K562 (cell line): ENCODE measurements around the gene ESCO1. TPM values are rescaled to one million over a fixed set of nuclear protein-coding genes. Genes with fewer than 3 reads are reported as not detected.

Source experiments
- ATAC-seq: fragments of 200-7000 bp; cut with Tn5 transposase; 3 replicates; pipeline ENCODE4 v1.9.1; 2020; ENCODE audit warnings: moderate library complexity
- BruUV-seq: library from RNA; stranded (reverse); fragments of 400-500 nt; replicated peaks from 2 replicates; lab custom pipeline; 2021; lab: Mats Ljungman, UMichigan
- CTCF ChIA-PET: fragments of 300-600 bp; formaldehyde crosslinking; extraction: SDS; loops from one replicate; lab custom pipeline; 2021; ENCODE audit warnings: low intra/inter-chr PET ratio; lab: Yijun Ruan, JAX
- POLR2A ChIA-PET: fragments of 300-600, 350-650 bp; sonication (Branson Sonifier 250); formaldehyde crosslinking; extraction: SDS; loops from one replicate; lab custom pipeline; 2021; ENCODE audit warnings: antibody characterized with exemption, inconsistent platforms; lab: Yijun Ruan, JAX
- DNase-seq, 4 experiments: peaks; one replicate each; pipeline versions ENCODE4 v3.0.0 to v3.0.0-alpha.2; 2011 to 2018; ENCODE audit warnings: low spot score in 3 of 4, mixed read lengths in 3 of 4; ENCODE audit errors: extremely low read depth in 1 of 4
- FAIRE-seq: peaks from 2 replicates; lab custom pipeline; 2011; peaks lifted over from hg19 to GRCh38; lab: Jason Lieb, UNC
- H2AFZ ChIP-seq: 2 replicates; pipeline ENCODE4 v1.6.0; 2011; ENCODE audit warnings: low read depth, low read length, control low read depth, inconsistent platforms
- H3K27ac ChIP-seq: fragments of 200-600 bp; 3 replicates; pipeline ENCODE4 v1.8.0; 2011; ENCODE audit warnings: low read depth, mild to moderate bottlenecking, control low read depth, inconsistent platforms, low read length, moderate library complexity, mixed read lengths; ENCODE audit errors: extremely low read depth
- H3K27me3 ChIP-seq, 2 experiments: fragments of 300-600 bp in 1 of 2; 2 replicates in 1 of 2; 3 replicates in 1 of 2; pipeline versions ENCODE4 v1.6.0 to v1.8.0; 2011; ENCODE audit warnings: inconsistent platforms in 2 of 2, low read length in 2 of 2, mild to moderate bottlenecking in 1 of 2, mixed read lengths in 1 of 2, moderate library complexity in 1 of 2; ENCODE audit not compliant: control insufficient read depth in 2 of 2, insufficient read depth in 2 of 2
- H3K36me3 ChIP-seq: fragments of 300-600 bp; 3 replicates; pipeline ENCODE4 v1.8.0; 2011; ENCODE audit warnings: mild to moderate bottlenecking, low read length, inconsistent platforms; ENCODE audit not compliant: control insufficient read depth, insufficient read depth
- H3K4me1 ChIP-seq, 2 experiments: fragments of 200-600 bp in 1 of 2; replicated peaks in 1 of 2; 2 replicates in 1 of 2; 3 replicates in 1 of 2; pipeline versions ENCODE4 v1.5.1 to v1.8.0; 2011; ENCODE audit warnings: inconsistent platforms in 2 of 2, low read length in 2 of 2, mild to moderate bottlenecking in 1 of 2, mixed read lengths in 1 of 2, moderate library complexity in 1 of 2; ENCODE audit not compliant: control insufficient read depth in 2 of 2, insufficient read depth in 2 of 2
- H3K4me2 ChIP-seq: 2 replicates; pipeline ENCODE4 v1.6.1; 2011; ENCODE audit warnings: low read length, control low read depth, inconsistent platforms, mixed read lengths; ENCODE audit not compliant: insufficient read depth
- H3K4me3 ChIP-seq: fragments of 200-600 bp; sonication (generic), shearing (Covaris generic); 2 replicates; pipeline ENCODE4 v1.5.1; 2016; ENCODE audit warnings: control low read depth, inconsistent platforms
- H3K79me2 ChIP-seq: fragments of 200-600 bp; 3 replicates; pipeline ENCODE4 v1.8.0; 2011; ENCODE audit warnings: low read length, inconsistent platforms; ENCODE audit not compliant: control insufficient read depth, insufficient read depth
- H3K9ac ChIP-seq, 2 experiments: 2 replicates each; pipeline versions ENCODE4 v1.6.0 to v1.6.1; 2011; ENCODE audit warnings: low read depth in 2 of 2, low read length in 2 of 2, control low read depth in 1 of 2, inconsistent platforms in 1 of 2, mild to moderate bottlenecking in 1 of 2, mixed read lengths in 1 of 2; ENCODE audit not compliant: insufficient read depth in 1 of 2
- H3K9me1 ChIP-seq: one replicate; pipeline ENCODE4 v1.6.0; 2011; ENCODE audit warnings: inconsistent platforms, mild to moderate bottlenecking, low read length, moderate library complexity; ENCODE audit not compliant: control insufficient read depth, insufficient read depth
- H3K9me3 ChIP-seq: replicated peaks from 2 replicates; pipeline ENCODE4 v1.5.1; 2011; ENCODE audit warnings: low read depth, low read length, inconsistent platforms; ENCODE audit not compliant: control insufficient read depth, insufficient read depth
- H4K20me1 ChIP-seq: replicated peaks from 2 replicates; pipeline ENCODE4 v1.6.1; 2011; ENCODE audit warnings: low read length, inconsistent platforms, mixed read lengths; ENCODE audit not compliant: control insufficient read depth, insufficient read depth
- BCOR ChIP-seq: fragments of 450-650 bp; IDR thresholded peaks from 2 replicates; pipeline ENCODE4 v1.6.1; 2016
- BRD9 ChIP-seq: fragments of 450-650 bp; IDR thresholded peaks from 2 replicates; pipeline ENCODE4 v1.6.1; 2018; ENCODE audit warnings: low read depth; ENCODE audit not compliant: partially characterized antibody
- ETV5 ChIP-seq: sonication (generic); formaldehyde crosslinking; IDR thresholded peaks from 2 replicates; pipeline ENCODE4 v1.4.0; 2020; ENCODE audit warnings: low read depth, mild to moderate bottlenecking, missing genetic modification reagents
- HOXB6 ChIP-seq: fragments of 250-450 bp; sonication (Bioruptor Pico); IDR thresholded peaks from 2 replicates; pipeline ENCODE4 v1.5.1; 2022; ENCODE audit warnings: mild to moderate bottlenecking, borderline replicate concordance
- MCM3 ChIP-seq: fragments of 450-650 bp; IDR thresholded peaks from 2 replicates; pipeline ENCODE4 v1.6.1; 2016
- NFXL1 ChIP-seq: fragments of 450-650 bp; formaldehyde crosslinking; IDR thresholded peaks from 2 replicates; pipeline ENCODE4 v1.4.0; 2021; ENCODE audit warnings: mild to moderate bottlenecking
- SP1 ChIP-seq: sonication (generic); formaldehyde crosslinking; IDR thresholded peaks from 2 replicates; pipeline ENCODE4 v1.8.1; 2022; ENCODE audit warnings: mild to moderate bottlenecking, missing genetic modification reagents
- STAG1 ChIP-seq: sonication (generic); formaldehyde crosslinking; IDR thresholded peaks from 2 replicates; pipeline ENCODE4 v1.5.0; 2020; ENCODE audit warnings: missing genetic modification reagents, borderline replicate concordance
- ZNF717 ChIP-seq: fragments of 250-450 bp; sonication (Bioruptor Pico); IDR thresholded peaks from 2 replicates; pipeline ENCODE4 v1.5.0; 2021
- WGBS: fragments of 100-300 bp; shearing (Covaris generic); methylation state at CpG from one replicate; pipeline ENCODE4 v1.1.6; 2016; ENCODE audit warnings: low coverage, mixed read lengths; ENCODE audit not compliant: insufficient coverage; ENCODE audit errors: missing lambda C conversion rate; 5-methylcytosine and 5-hydroxymethylcytosine counted together
- in situ Hi-C: fragments of 300-500 bp; cut with MboI; formaldehyde crosslinking; loops from 4 replicates; pipeline ENCODE4 v1.15.0; 2018; ENCODE audit warnings: inconsistent platforms, mixed read lengths
- intact Hi-C: fragments of 100-400 bp; cut with micrococcal nuclease; formaldehyde crosslinking; loops from 2 replicates; pipeline ENCODE4 v1.14.2; 2022
- polyA plus RNA-seq, 8 experiments: library from polyadenylated mRNA; depleted of rRNA in 4 of 8; stranded (reverse) in 5 of 8; unstranded in 3 of 8; fragments of >200 nt; fragmentation: Nextera tagmentation in 2 of 8; fragmentation: Illumina TruSeq in 1 of 8; extraction: Ambion mirVana in 2 of 8; extraction: Trizol in 1 of 8; gene quantifications; 2 replicates each; pipeline versions ENCODE4 v1.2.1 to v1.2.3, GENCODE V29; 2011 to 2014; ENCODE audit warnings: inconsistent platforms in 1 of 8, missing spikeins in 1 of 8
- total RNA-seq, 7 experiments: library from RNA; depleted of rRNA in 6 of 7; stranded (reverse); fragments of >200 nt in 6 of 7; fragmentation: Illumina TruSeq in 2 of 7; extraction: Trizol in 2 of 7; gene quantifications; 2 replicates each; pipeline versions ENCODE4 v1.2.1 to v1.2.3, GENCODE V29; 2011 to 2021; ENCODE audit warnings: low replicate concordance in 1 of 7
- TF ChIP-seq, protein P1 (sequence below): fragments of 450-650 bp; formaldehyde crosslinking; IDR thresholded peaks from 2 replicates; pipeline ENCODE4 v1.4.0; 2020; ENCODE audit warnings: mild to moderate bottlenecking, moderate library complexity

The ESCO1 gene
- total and polyA plus RNA-seq, 9 of the 15 experiments (the other 6 are each of a cell fraction or from before 2014, with no cell fraction given), result 15.0 to 31.3 (median 19.6) TPM

GRCh38 chr18:21490748-21491147, 109.8 kb downstream of the ESCO1 start:
- Histone ChIP-seq H3K9me3 (no peaks in the 10 kb centered on the region), H3K4me1 (peaks cover 5% of the 10 kb centered on the region in 2 experiments; a peak in 1 of 5 replicates), H3K9me1 (no peaks in the 10 kb centered on the region), H3K27me3 (peaks cover 0 to 17% of the 10 kb centered on the region in 2 experiments; a peak in 3 of 5 replicates), H2AFZ (no peak overlapping the region), H3K36me3 (no peaks in the 10 kb centered on the region), H3K4me3 (no peak overlapping the region), H3K4me2 (no peak overlapping the region), H4K20me1 (no peaks in the 10 kb centered on the region), H3K79me2 (no peaks in the 10 kb centered on the region), H3K9ac (no peak overlapping the region), H3K27ac (no peak overlapping the region)
- BruUV-seq, result no TSS peak
- CTCF ChIA-PET, result interaction anchor here (2.6 kb wide), 1 partner anchor 466 kb away, joined by 18 read pairs; no protein-coding TSS in a partner anchor
- intact Hi-C loops, result loop anchor here (10.0 kb wide), 1 partner anchor 254 kb away; the partner anchor contains the start of gene MIB1
- no peak for FAIRE-seq
- no peak for DNase-seq
- in situ Hi-C loops, result no loop called here
- TF ChIP-seq HOXB6 (CRISPR knock-in tag) (no peak), BRD9 (no peak), MCM3 (no peak), SP1 (CRISPR knock-in tag) (no peak), ETV5 (CRISPR knock-in tag) (no peak), BCOR (no peak), NFXL1 (CRISPR knock-in tag) (no peak), STAG1 (CRISPR knock-in tag) (no peak), ZNF717 (CRISPR knock-in tag) (no peak)
- TF ChIP-seq, protein P1, sequence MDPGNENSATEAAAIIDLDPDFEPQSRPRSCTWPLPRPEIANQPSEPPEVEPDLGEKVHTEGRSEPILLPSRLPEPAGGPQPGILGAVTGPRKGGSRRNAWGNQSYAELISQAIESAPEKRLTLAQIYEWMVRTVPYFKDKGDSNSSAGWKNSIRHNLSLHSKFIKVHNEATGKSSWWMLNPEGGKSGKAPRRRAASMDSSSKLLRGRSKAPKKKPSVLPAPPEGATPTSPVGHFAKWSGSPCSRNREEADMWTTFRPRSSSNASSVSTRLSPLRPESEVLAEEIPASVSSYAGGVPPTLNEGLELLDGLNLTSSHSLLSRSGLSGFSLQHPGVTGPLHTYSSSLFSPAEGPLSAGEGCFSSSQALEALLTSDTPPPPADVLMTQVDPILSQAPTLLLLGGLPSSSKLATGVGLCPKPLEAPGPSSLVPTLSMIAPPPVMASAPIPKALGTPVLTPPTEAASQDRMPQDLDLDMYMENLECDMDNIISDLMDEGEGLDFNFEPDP (CRISPR knock-in tag), result no peak
- no peak for ATAC-seq
- POLR2A ChIA-PET, result no interaction called here
- 7% methylated on average over 4 of the region's 4 CpGs for WGBS
